Measurements from ENCODE around the gene FOXJ3. TPM values are rescaled to one million over a fixed set of nuclear protein-coding genes. Genes with fewer than 3 reads are reported as not detected.
A peak's percentile ranks its signal among the peaks of the same experiment; 100 is the strongest.

Gene FOXJ3
- total RNA-seq, 1 experiment from 2014 or later = 31.7 TPM

DNA sequence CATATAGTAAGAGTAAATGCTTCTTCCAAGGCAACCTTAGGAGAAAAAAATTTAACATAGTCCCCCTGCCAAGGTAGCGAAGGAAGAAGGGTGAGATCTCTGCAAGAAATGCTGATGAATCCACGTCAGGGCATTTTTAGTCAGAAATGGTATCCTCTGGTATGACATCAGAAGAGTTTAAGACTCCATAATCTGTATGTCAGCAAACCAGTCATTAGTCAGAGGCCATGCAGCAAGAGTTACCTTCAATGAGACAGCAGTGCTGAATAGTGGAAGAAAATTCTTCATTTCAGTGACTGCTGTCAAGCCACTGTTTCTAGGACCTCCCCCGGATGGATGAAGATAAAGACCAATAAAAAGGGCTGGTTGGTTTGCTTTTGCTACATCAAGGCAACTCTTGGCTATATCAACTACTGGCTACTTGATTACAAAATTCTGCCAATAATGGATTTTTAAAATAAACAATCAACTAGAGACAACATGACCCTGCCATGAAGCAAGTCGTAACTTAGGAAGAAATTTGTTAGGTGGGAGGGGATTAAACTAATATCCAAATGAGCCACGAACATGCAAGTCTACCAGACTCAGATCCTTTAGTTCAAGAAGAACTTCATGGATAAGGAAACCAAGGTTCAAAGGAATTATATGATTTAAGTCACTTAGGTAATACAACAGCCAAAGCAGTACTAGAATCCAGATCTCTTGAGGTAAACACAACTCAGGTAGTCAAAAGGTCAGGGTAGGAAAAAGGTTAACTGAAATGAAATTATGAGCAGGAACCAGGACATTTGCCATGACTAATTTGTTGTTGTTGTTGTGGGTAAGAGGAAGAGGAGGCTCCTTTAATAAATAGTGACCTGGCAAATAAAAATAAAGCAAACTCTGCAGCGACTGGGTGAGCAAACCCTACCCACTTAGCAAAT, 144.8 kb downstream of the FOXJ3 start:
- no peak for DNase-seq (ENCODE audit: low spot score)

DNA sequence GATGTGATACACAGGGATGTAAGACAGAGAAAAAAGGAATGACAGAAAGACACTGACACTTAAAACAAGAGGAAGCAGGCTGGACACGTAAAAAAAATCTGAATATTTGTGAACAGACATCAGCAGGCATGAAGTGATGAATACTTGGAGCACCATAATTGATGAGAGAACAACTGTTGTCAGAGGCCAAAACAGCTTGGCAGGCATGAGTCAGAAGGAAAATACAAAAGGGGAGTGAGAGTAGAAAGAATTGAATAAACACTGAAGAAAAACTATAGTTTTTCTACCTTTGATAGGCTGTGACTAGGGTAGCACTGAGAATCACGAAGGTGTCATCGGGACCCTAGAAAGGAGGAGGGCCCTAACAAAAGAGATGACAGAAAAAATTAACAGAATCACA, 148.9 kb downstream of the FOXJ3 start:
- DNase-seq (ENCODE audit: low spot score) = no peak

GRCh38 chr1:42184616-42185015, 150.4 kb downstream of the FOXJ3 start:
- DNase-seq (ENCODE audit: low spot score) = no peak

DNA sequence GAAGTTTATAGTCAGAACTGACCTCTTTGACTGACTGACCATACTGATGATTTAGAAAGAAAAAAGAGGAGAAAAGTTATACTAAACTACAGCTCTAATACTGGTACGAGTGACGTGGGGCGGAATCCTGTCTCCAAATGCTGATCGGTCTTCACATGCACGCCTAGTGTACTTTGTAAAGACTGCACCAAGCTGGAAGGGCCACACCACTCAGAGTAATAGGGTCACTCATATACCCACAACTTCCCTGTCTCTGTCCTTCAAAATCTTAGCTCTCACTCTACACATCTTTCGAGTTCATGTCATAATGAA, 151.1 kb downstream of the FOXJ3 start:
- DNase-seq (ENCODE audit: low spot score) = no peak

- no peak for DNase-seq (ENCODE audit: low spot score)
Observed at GRCh38 chr1:42183210-42183956, 151.7 kb downstream of the FOXJ3 start.

GRCh38 chr1:42181687-42182086, 153.3 kb downstream of the FOXJ3 start:
- no peak for DNase-seq (ENCODE audit: low spot score)

DNA sequence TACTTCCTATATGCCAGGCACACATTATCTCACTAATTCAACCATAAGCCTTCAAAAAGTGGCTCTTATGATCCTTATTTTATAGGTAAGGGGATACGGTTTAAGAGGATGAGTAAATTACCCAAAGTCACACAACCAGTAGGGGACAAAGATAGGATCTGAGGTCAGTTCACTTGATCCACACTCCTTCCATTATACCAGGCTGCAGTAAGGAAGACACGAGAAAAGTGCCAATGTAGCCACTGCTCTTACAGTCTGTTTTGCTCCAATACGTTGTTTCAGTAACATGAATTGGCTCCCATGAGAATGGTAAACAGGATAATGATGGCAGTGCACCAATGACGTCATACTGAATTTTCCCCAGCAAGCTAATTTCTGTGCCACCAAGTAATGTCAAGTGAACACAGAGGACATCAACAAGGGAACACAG, 155.1 kb downstream of the FOXJ3 start:
- DNase-seq (ENCODE audit: low spot score) = no peak

DNA sequence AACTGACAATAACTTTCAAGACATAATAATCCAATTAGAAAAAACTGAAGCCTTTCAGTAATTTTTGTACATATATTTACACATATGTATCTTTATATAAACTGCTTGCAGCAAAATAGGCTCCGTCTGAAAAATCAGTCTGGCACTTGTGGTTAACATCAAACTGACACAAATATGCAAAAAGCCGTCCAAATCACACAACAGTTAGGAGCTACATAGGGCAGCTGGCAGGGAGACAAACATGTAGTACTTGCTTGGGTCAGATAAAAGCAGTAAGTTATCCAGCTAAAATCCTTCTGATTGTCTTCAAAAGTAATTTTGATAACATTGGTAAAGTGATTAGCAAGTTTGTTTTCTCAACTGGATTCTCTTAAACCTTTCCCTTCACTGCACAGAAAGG, 155.8 kb downstream of the FOXJ3 start:
- DNase-seq (ENCODE audit: low spot score) = no peak

DNA sequence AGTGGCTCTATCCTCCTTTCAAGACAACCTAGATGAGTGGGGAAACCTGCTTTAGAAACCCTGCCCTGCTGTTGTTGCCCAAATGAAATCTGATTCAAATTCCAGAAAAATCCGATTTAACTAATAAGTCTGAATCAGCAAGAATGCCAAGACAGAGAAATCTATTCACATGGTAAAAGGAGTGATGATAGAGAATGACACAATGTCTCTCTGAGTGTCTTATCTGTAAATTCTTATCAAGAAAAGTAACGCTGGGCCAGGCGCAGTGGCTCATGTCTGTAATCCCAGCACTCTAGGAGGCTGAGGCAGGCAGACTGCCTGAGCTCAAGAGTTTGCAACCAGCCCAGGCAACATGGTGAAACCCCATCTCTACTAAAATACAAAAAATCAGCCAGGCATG, 156.8 kb downstream of the FOXJ3 start:
- no peak for DNase-seq (ENCODE audit: low spot score)

DNA sequence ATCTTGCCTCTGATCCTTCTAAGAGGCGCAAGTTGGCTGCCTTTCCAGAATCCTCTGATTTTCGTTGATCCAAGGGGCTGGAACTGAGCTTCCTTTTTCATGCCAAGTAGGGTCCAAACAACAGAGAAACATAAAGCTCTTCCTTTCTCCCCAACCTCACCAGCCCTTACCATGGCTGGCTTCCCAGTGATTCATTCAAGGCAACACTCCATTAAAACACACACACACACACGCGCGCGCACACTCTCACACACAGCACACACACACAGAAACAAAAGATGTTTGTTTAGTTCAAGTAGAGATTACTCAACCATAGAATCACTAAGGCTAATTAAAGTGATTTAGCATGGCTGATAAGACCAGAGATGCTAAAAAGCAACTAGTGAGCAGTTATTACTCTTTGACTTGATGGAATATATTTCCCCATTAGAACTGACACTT, 157.5 kb downstream of the FOXJ3 start:
- peak; percentile 81 for DNase-seq (ENCODE audit: low spot score)

- no peak for DNase-seq (ENCODE audit: low spot score)
Observed at GRCh38 chr1:42176902-42177519, 158.0 kb downstream of the FOXJ3 start.

GRCh38 chr1:42175314-42176054, 159.6 kb downstream of the FOXJ3 start:
- DNase-seq (ENCODE audit: low spot score) = no peak

DNA sequence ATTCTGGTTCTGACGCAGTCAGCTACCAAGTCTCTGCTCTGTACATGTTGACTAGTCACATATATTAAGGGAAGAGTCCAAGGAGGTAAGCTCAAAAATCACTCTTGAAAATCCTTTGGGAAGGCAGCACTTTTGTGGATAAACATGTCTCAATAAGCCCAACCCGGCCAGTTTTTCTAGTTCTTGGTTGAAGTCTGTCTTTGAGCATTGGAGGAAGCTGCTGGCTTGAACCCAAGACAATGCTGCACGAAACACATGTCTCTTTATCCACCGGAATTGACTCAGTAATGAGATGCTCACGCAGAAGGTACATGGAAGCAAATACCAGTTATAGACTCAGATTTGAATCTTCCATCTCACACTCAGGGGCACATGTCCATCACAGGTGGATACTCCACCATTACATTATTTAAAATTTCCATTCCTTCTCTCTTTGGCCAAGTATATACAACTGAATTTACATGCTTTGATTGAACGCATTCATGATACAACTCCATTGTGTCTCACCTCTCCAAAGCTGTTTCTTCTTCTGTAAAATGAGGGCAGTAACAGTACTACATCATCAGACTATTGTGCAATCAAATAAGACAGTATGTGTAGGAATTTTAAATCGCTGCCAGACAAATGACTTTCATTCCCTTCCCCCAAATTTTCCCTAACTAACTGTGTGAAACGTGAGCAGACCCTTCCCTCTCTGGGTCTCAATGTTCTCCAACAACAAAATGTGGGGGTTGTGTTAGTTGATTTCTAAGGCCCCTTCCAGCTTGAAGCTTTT, 160.9 kb downstream of the FOXJ3 start:
- no peak for DNase-seq (ENCODE audit: low spot score)

DNA sequence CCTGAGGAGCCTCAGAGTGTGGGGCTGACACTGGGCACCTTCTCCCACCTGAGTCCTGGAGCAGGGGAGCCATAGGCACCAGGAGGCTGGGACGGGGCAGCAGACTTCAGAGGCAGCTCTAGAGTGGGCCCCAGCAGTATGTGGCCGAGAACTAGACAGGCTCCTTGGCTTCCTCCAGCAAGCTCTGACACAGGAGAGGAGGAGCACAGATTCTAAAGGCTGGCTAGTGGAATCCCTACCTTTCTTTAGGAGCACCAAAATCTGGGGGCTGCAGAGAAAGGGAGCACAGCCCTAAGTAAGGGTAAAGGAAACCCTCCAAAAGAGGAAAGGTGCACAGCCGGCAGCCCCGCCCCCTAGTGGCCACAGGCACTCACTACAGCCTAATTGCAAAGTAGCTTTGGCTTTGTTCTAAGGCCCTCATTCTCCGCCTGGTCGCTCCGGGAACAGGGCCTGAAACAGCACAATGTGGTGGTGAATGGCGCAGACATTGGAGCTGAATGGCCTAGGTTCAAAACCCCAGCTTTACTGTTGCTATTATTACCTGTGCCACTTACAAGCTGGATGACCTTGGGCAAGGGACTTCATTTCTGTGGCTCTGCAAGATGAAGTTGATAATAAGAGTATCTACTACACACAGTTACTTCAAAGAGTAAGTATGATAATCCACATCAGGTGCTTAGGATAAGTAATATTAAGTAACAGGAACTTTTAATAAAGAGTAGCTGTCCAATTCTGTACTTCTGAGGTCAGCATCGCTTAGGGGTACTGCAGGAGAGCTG, 161.7 kb downstream of the FOXJ3 start:
- peak; percentile 42 for DNase-seq (ENCODE audit: low spot score)

- DNase-seq (ENCODE audit: low spot score) = no peak
Observed at GRCh38 chr1:42172381-42173133, 162.5 kb downstream of the FOXJ3 start.

- no peak for DNase-seq (ENCODE audit: low spot score)
Observed at GRCh38 chr1:42171679-42172266, 163.3 kb downstream of the FOXJ3 start.

DNA sequence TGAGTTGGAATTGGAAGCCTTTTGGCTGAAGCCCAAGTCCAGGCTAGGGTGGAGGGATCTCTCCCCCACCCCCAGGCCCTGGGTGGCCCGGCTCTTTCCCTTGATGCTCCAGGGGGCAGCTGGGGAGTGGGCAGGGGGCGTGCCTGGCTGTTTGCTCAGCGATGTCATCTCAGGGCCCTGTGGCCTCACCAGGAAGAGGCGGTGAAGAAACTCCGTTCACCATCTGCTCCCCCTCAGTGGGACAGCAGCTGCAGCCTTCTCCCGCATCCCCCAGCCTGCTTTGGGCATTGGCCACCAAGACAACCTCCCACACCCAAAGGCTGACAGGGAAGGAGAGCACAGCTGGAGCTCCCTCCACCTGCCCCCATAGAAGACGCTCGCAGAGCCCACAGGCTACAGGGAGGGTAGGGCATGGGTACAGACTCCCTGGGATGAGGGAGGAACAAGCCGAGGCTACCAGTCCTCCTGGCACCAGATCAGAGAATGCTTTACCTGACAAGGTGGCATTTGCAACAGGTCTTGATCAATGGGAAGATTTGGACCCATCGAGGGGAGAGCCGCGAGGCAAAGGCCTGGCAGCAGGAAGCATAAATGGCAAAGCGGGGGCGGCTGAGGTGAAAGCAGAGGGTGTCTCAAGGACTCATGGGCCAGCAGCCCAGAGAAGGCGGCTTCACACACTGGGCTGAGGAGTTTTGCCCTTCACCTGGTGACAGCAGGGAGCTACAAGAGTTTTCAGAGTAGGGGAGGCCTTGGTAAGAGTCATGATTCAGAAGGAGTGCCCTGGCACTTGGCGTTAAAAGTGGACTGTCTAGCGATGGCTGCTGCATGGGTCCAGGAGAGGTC, 164.0 kb downstream of the FOXJ3 start:
- no peak for DNase-seq (ENCODE audit: low spot score)

GRCh38 chr1:42168763-42169162, 166.3 kb downstream of the FOXJ3 start:
- no peak for DNase-seq (ENCODE audit: low spot score)

GRCh38 chr1:42168391-42168670, 166.7 kb downstream of the FOXJ3 start:
- DNase-seq (ENCODE audit: low spot score) = no peak

Measured in H4 (cell line).